ENCODE results near the gene BMERB1.

- TF ChIP-seq, protein P1, sequence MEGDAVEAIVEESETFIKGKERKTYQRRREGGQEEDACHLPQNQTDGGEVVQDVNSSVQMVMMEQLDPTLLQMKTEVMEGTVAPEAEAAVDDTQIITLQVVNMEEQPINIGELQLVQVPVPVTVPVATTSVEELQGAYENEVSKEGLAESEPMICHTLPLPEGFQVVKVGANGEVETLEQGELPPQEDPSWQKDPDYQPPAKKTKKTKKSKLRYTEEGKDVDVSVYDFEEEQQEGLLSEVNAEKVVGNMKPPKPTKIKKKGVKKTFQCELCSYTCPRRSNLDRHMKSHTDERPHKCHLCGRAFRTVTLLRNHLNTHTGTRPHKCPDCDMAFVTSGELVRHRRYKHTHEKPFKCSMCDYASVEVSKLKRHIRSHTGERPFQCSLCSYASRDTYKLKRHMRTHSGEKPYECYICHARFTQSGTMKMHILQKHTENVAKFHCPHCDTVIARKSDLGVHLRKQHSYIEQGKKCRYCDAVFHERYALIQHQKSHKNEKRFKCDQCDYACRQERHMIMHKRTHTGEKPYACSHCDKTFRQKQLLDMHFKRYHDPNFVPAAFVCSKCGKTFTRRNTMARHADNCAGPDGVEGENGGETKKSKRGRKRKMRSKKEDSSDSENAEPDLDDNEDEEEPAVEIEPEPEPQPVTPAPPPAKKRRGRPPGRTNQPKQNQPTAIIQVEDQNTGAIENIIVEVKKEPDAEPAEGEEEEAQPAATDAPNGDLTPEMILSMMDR (IDR thresholded peaks at IDR 0.05; ENCODE audit: low read depth, low read length) = no peak
- TF ChIP-seq POLR2A (IDR thresholded peaks at IDR 0.05; ENCODE audit: extremely low read depth, insufficient read length) = no peak
Measured at GRCh38 chr16:15485175-15485574, 50.8 kb downstream of the BMERB1 start.

Measured in NB4 (cell line).